RWPE2 (cell line): Measurements from ENCODE around the gene GABRB1.

Source experiments
- ATAC-seq: fragments of 200-7000 bp; cut with Tn5 transposase; 3 replicates; pipeline ENCODE4 v1.9.1; 2021; ENCODE audit warnings: low read depth
- DNase-seq: peaks from one replicate; pipeline ENCODE4 v3.0.0-alpha.2; 2020; ENCODE audit warnings: low spot score
- H3K27ac ChIP-seq: fragments of 450-650 bp; 2 replicates; pipeline ENCODE4 v1.5.1; 2017; ENCODE audit warnings: mild to moderate bottlenecking; ENCODE audit not compliant: poor library complexity, severe bottlenecking
- H3K27me3 ChIP-seq: fragments of 250-450 bp; sonication (Bioruptor Pico); 2 replicates; pipeline ENCODE4 v1.5.1; 2021; ENCODE audit warnings: mild to moderate bottlenecking, moderate library complexity; ENCODE audit not compliant: insufficient read depth, poor library complexity, severe bottlenecking
- H3K36me3 ChIP-seq: fragments of 250-450 bp; sonication (Bioruptor Pico); 2 replicates; pipeline ENCODE4 v1.5.1; 2020; ENCODE audit warnings: low read depth, mild to moderate bottlenecking, moderate library complexity
- H3K4me1 ChIP-seq: fragments of 250-450 bp; sonication (Bioruptor Pico); 2 replicates; pipeline ENCODE4 v1.5.1; 2021; ENCODE audit warnings: mild to moderate bottlenecking, moderate library complexity; ENCODE audit not compliant: insufficient read depth, poor library complexity, severe bottlenecking
- H3K4me3 ChIP-seq: fragments of 250-450 bp; sonication (Bioruptor Pico); 2 replicates; pipeline ENCODE4 v1.5.1; 2021; ENCODE audit warnings: mild to moderate bottlenecking, moderate library complexity; ENCODE audit not compliant: severe bottlenecking
- H3K9me3 ChIP-seq: fragments of 250-450 bp; sonication (Bioruptor Pico); 2 replicates; pipeline ENCODE4 v1.5.1; 2021; ENCODE audit warnings: mild to moderate bottlenecking, moderate library complexity; ENCODE audit not compliant: severe bottlenecking
- CTCF ChIP-seq: fragments of 450-650 bp; IDR thresholded peaks from one replicate; pipeline ENCODE4 v1.5.1; 2017; ENCODE audit warnings: mild to moderate bottlenecking, moderate library complexity; ENCODE audit not compliant: poor library complexity, severe bottlenecking

Gene GABRB1

GRCh38 chr4:47221721-47222120 is 190.4 kb downstream of the GABRB1 start:
- no peak for DNase-seq
- ATAC-seq = no peak
- Histone ChIP-seq H3K9me3 (no peaks in the 10 kb centered on the region), H3K27me3 (peaks cover 22% of the 10 kb centered on the region), H3K4me3 (no peak overlapping the region), H3K27ac (no peak overlapping the region), H3K4me1 (no peaks in the 10 kb centered on the region), H3K36me3 (no peaks in the 10 kb centered on the region)
- TF ChIP-seq CTCF = no peak

GRCh38 chr4:47222276-47222675 is 190.9 kb downstream of the GABRB1 start:
- Histone ChIP-seq H3K4me3 (no peak overlapping the region), H3K27me3 (peaks cover 22% of the 10 kb centered on the region), H3K27ac (no peak overlapping the region), H3K36me3 (no peaks in the 10 kb centered on the region), H3K9me3 (no peaks in the 10 kb centered on the region), H3K4me1 (no peaks in the 10 kb centered on the region)
- ATAC-seq (no peak), DNase-seq (no peak)
- TF ChIP-seq CTCF = no peak

GRCh38 chr4:47224361-47224760 is 193.0 kb downstream of the GABRB1 start:
- no peak for TF ChIP-seq CTCF
- H3K9me3 ChIP-seq = no peaks in the 10 kb centered on the region
- peaks cover 14% of the 10 kb centered on the region for H3K27me3 ChIP-seq
- H3K27ac ChIP-seq = no peak overlapping the region
- no peaks in the 10 kb centered on the region for H3K4me1 ChIP-seq
- H3K36me3 ChIP-seq = no peaks in the 10 kb centered on the region
- DNase-seq (no peak), ATAC-seq (no peak)
- no peak overlapping the region for H3K4me3 ChIP-seq

GRCh38 chr4:47235721-47236120 is 204.4 kb downstream of the GABRB1 start:
- ATAC-seq = no peak

More at GRCh38 chr4:47235721-47236120, 204.4 kb downstream of the GABRB1 start:
- Histone ChIP-seq H3K27ac (no peak overlapping the region), H3K4me1 (no peaks in the 10 kb centered on the region), H3K4me3 (no peak overlapping the region), H3K36me3 (no peaks in the 10 kb centered on the region), H3K9me3 (no peaks in the 10 kb centered on the region), H3K27me3 (no peaks in the 10 kb centered on the region)
- TF ChIP-seq CTCF = no peak
- DNase-seq = no peak
